ENCODE measurements around the gene CRLF2.
"Not testable (repeated sequence)": the region's sequence is repeated elsewhere in the genome, so short reads cannot be mapped to it uniquely, and the experiment has no call there.

CRLF2 gene

DNA sequence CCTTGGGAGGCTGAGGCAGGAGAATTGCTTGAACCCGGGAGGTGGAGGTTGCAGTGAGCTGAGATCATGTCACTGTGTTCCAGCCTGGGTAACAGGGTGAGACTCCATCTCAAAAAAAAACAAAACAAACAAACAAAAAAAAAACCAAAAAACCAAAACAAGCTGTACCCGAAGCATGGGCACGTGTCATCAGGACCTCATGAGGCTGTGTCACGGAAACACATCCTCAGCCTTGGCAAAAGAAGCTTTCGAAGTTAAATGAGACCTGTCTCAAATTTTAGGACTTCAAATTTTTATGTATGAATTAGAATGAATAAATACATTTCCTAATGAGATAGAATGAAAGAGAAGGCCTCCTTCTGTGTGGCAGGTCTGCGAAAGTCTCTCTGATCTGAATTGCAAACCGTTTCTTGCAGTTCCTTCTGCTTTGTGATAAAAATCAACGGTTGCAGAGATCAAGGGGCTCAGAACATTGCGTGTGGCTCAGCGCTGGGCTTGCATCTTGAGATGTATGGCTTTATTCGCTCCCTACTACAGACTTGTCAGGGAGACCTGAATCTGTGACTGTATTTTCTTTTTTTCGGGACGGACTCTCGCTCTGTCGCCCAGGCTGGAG lies 19.5 kb upstream of the CRLF2 start:
- TF ChIP-seq, protein P1, sequence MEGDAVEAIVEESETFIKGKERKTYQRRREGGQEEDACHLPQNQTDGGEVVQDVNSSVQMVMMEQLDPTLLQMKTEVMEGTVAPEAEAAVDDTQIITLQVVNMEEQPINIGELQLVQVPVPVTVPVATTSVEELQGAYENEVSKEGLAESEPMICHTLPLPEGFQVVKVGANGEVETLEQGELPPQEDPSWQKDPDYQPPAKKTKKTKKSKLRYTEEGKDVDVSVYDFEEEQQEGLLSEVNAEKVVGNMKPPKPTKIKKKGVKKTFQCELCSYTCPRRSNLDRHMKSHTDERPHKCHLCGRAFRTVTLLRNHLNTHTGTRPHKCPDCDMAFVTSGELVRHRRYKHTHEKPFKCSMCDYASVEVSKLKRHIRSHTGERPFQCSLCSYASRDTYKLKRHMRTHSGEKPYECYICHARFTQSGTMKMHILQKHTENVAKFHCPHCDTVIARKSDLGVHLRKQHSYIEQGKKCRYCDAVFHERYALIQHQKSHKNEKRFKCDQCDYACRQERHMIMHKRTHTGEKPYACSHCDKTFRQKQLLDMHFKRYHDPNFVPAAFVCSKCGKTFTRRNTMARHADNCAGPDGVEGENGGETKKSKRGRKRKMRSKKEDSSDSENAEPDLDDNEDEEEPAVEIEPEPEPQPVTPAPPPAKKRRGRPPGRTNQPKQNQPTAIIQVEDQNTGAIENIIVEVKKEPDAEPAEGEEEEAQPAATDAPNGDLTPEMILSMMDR (IDR thresholded peaks at IDR 0.05): no peak
- no peak overlapping the region for H3K4me3 ChIP-seq (ENCODE audit: low read depth in 1 of 2, low read length in 1 of 2)
- no peaks in the 10 kb centered on the region for H3K36me3 ChIP-seq
- H3K4me1 ChIP-seq (ENCODE audit: control insufficient read depth in 1 of 2, insufficient read depth in 1 of 2, low read depth in 1 of 2, low read length in 1 of 2): no peaks in the 10 kb centered on the region
- no peak overlapping the region for H3K27ac ChIP-seq
- H3K9me3 ChIP-seq: no peaks in the 10 kb centered on the region
- H3K27me3 ChIP-seq: no peaks in the 10 kb centered on the region

DNA sequence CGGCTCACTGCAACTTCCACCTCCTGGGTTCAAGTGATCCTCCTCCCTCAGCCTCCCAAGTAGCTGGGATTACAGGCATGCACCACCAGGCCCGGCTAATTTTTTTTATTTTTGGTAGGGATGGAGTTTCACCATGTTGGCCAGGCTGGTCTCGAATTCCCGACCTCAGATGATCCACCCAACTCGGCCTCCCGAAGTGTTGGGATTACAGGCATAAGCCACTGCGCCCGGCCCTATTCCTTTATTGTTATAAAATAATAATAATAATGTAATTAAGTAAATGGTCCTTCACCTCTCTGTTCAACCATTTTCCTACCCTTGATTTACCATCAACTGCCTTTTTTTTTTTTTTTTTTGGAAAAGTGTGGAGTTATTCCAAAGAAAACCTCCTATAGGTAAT lies 15.7 kb upstream of the CRLF2 start:
- H3K4me1 ChIP-seq (ENCODE audit: control insufficient read depth in 1 of 2, insufficient read depth in 1 of 2, low read depth in 1 of 2, low read length in 1 of 2); H3K36me3 ChIP-seq; H3K4me3 ChIP-seq (ENCODE audit: low read depth in 1 of 2, low read length in 1 of 2); H3K27me3 ChIP-seq; H3K27ac ChIP-seq; H3K9me3 ChIP-seq: not testable (repeated sequence)

DNA sequence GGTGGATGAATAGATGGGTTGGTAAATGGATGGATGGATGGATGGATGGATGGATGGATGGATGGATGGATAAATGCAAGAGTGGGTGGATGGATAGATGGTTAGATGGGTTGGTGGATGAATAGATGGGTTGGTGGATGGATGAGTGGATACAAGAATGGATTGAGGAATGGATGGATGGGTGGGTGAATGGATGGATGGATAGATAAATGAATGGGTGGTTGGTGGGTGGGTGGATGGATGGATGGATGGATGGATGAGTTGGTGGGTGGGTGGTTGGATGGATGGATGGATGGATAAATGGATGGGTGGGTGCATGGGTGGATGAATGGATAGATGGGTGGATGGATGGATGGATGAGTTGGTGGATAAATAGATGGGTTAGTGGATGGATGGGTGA lies 13.8 kb upstream of the CRLF2 start:
- no peaks in the 10 kb centered on the region for H3K9me3 ChIP-seq
- no peak overlapping the region for H3K27ac ChIP-seq
- peaks cover 6 to 10% of the 10 kb centered on the region in 2 experiments for H3K4me1 ChIP-seq (ENCODE audit: control insufficient read depth in 1 of 2, insufficient read depth in 1 of 2, low read depth in 1 of 2, low read length in 1 of 2)
- no peaks in the 10 kb centered on the region for H3K27me3 ChIP-seq
- no peak overlapping the region for H3K4me3 ChIP-seq (ENCODE audit: low read depth in 1 of 2, low read length in 1 of 2)
- TF ChIP-seq, protein P1 (IDR thresholded peaks at IDR 0.05): no peak
- H3K36me3 ChIP-seq: no peaks in the 10 kb centered on the region

DNA sequence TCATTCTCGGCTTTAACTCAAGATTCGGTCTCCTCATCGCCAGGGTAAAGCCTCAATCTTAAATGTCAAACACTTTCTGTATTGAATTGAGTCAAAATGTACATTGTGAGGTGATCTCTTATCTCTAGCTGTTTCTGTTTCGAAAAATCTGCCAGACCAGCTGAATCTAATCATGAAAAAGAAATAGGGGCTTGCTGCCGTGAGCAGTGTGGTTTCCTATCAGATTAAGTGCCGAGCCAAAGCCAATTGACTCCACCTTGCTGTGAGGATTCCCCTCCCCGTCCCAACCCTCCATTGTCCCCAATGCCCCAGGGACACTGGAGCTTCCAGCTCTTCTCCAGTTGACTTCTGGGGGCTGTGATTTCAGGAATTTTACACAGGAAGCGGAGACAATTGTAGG lies 12.5 kb upstream of the CRLF2 start:
- Histone ChIP-seq H3K9me3 (no peaks in the 10 kb centered on the region), H3K36me3 (no peaks in the 10 kb centered on the region), H3K4me3 (ENCODE audit: low read depth in 1 of 2, low read length in 1 of 2) (no peak overlapping the region), H3K27me3 (no peaks in the 10 kb centered on the region), H3K27ac (no peak overlapping the region), H3K4me1 (ENCODE audit: control insufficient read depth in 1 of 2, insufficient read depth in 1 of 2, low read depth in 1 of 2, low read length in 1 of 2) (peaks cover 6 to 10% of the 10 kb centered on the region in 2 experiments)
- TF ChIP-seq, protein P1 (IDR thresholded peaks at IDR 0.05): no peak

DNA sequence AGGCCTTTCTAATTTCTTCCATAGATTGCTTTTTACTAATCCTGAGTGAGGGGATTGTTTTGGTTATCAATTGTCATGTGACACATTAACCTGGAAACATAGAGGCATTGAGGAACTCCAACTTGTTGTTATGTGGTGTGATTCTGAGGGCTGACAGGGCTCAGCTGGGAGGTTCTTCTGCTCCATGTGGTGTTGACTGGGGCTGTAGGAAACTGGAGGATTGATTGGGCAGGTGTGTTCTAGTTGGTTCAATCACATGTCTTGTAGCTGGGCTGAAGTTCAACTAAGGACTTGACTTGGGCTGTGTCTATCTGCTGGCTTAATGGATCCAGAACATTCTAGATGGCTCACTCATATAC lies 10.8 kb upstream of the CRLF2 start:
- TF ChIP-seq, protein P1 (IDR thresholded peaks at IDR 0.05): no peak
- Histone ChIP-seq H3K27me3 (no peaks in the 10 kb centered on the region), H3K27ac (no peak overlapping the region), H3K9me3 (no peaks in the 10 kb centered on the region), H3K4me1 (ENCODE audit: control insufficient read depth in 1 of 2, insufficient read depth in 1 of 2, low read depth in 1 of 2, low read length in 1 of 2) (peaks cover 6 to 10% of the 10 kb centered on the region in 2 experiments), H3K4me3 (ENCODE audit: low read depth in 1 of 2, low read length in 1 of 2) (no peak overlapping the region), H3K36me3 (no peaks in the 10 kb centered on the region)

DNA sequence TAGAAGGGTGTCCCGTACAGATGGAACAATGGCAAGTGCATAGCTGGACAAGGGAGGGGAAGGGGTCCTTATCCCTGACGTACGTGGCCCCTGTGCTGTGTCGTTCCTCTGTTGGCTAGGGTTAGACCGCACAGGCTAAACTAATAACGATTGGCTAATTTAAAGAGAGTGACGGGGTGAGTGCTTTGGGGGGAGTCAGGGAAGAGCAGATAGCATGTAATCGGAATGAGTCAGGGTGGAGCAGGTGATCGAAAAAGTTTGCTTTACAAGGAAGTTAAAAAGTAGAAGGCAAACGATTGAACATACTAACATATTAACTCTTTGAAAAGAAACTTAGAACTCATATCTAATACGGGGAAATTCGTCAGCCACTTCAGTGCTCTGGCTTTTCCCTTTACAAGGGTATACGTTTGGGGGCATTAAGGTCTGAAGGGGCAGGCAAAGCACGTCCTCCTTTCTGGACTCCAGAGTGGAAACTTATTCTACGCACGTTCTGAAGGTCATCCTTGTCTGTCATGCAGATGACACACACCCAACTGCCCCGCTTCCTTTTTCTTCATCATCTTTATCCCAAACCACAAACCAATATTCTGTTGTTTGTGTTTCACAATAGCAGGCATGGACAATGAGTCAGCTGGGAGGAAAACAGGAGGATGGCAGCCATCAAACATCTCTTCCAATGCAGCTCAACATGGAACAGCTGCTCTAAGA lies 10.2 kb upstream of the CRLF2 start:
- TF ChIP-seq, protein P1 (IDR thresholded peaks at IDR 0.05): no peak
- H3K4me3 ChIP-seq (ENCODE audit: low read depth in 1 of 2, low read length in 1 of 2): no peak overlapping the region
- no peaks in the 10 kb centered on the region for H3K27me3 ChIP-seq
- H3K4me1 ChIP-seq (ENCODE audit: control insufficient read depth in 1 of 2, insufficient read depth in 1 of 2, low read depth in 1 of 2, low read length in 1 of 2): peaks cover 6 to 10% of the 10 kb centered on the region in 2 experiments
- H3K36me3 ChIP-seq: no peaks in the 10 kb centered on the region
- H3K9me3 ChIP-seq: no peaks in the 10 kb centered on the region
- H3K27ac ChIP-seq: no peak overlapping the region

Measured in neutrophil (primary cell).